Measurements from ENCODE around the gene RSPH4A. TPM values are rescaled to one million over a fixed set of nuclear protein-coding genes. Genes with fewer than 3 reads are reported as not detected.

RSPH4A gene
- total RNA-seq, 1 donor from 2014 or later, result 0.38 TPM

DNA sequence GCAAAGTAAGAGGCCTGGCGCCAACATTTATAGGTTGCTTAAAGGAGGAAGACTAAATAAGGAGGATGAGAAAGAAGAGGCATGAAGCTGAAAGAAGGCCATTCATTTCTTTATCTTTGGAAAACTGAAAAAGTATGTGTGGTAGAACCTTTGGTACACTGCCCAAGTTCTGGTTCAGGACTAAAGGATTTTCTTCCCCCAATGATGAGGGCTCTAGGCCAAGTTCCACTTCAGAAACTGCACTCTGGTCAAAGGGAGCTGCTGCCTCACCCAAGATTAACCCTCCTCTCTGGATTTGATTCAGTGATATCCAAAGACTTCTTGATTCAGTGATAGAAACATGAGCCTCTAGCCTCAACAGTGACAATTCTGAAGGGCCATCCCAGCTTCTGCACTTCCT lies 59.7 kb downstream of the RSPH4A start:
- Mint-ChIP-seq H3K36me3 (ENCODE audit: unreplicated experiment) (no peaks in the 10 kb centered on the region), H3K4me3 (ENCODE audit: unreplicated experiment) (no peak overlapping the region), H3K9me3 (ENCODE audit: unreplicated experiment) (no peaks in the 10 kb centered on the region), H3K4me1 (ENCODE audit: unreplicated experiment) (no peaks in the 10 kb centered on the region), H3K27ac (ENCODE audit: unreplicated experiment) (no peak overlapping the region), H3K27me3 (ENCODE audit: unreplicated experiment) (peaks cover 45% of the 10 kb centered on the region)
- TF ChIP-seq CTCF (IDR thresholded peaks at IDR 0.05), result no peak
- no peak for DNase-seq (ENCODE audit: extremely low spot score, unreplicated experiment)

GRCh38 chr6:116680880-116681672 lies 64.8 kb downstream of the RSPH4A start, which contains the start of gene KPNA5:
KPNA5 (plus strand) TSS chr6:116681211; CDS start chr6:116681335, 124 bp downstream.
- no peak for TF ChIP-seq CTCF (IDR thresholded peaks at IDR 0.05)
- no peaks in the 10 kb centered on the region for H3K9me3 Mint-ChIP-seq (ENCODE audit: unreplicated experiment)
- H3K4me1 Mint-ChIP-seq (ENCODE audit: unreplicated experiment), result peaks cover 13% of the 10 kb centered on the region

DNA sequence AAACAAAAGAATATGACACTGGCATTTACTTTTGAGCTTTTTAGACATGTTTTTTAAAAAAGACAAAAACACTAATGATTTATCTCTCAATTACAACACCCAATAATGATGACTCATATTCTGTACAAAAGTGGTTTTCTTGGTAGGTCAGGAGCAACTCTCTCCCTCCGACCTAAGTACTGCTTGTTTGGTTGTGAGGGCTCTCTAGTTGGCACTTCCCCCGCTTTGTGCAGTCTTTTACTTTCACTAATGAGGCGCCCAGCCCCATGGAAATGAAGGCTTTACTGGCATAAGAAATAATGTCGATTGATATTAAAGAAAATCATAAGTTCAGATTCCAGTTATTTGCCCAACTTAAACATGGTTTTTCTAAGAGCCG lies 66.0 kb downstream of the RSPH4A start:
- H3K27me3 Mint-ChIP-seq (ENCODE audit: unreplicated experiment), result no peaks in the 10 kb centered on the region
- peak overlapping the region; percentile 62 for H3K27ac Mint-ChIP-seq (ENCODE audit: unreplicated experiment)
- no peak for DNase-seq (ENCODE audit: extremely low spot score, unreplicated experiment)
- peaks cover 24% of the 10 kb centered on the region for H3K4me1 Mint-ChIP-seq (ENCODE audit: unreplicated experiment)
- H3K9me3 Mint-ChIP-seq (ENCODE audit: unreplicated experiment), result no peaks in the 10 kb centered on the region
- TF ChIP-seq CTCF (IDR thresholded peaks at IDR 0.05), result no peak
- peaks cover 6% of the 10 kb centered on the region for H3K36me3 Mint-ChIP-seq (ENCODE audit: unreplicated experiment)
- H3K4me3 Mint-ChIP-seq (ENCODE audit: unreplicated experiment), result peak overlapping the region; percentile 96

More at GRCh38 chr6:116680880-116681672, 64.8 kb downstream of the RSPH4A start, which contains the start of gene KPNA5:
- DNase-seq (ENCODE audit: extremely low spot score, unreplicated experiment), result peak; percentile 97
- peaks cover 6% of the 10 kb centered on the region for H3K27me3 Mint-ChIP-seq (ENCODE audit: unreplicated experiment)
- peak within 1 kb of the TSS; percentile 96 for H3K4me3 Mint-ChIP-seq (ENCODE audit: unreplicated experiment)
- peaks cover 6% of the 10 kb centered on the region for H3K36me3 Mint-ChIP-seq (ENCODE audit: unreplicated experiment)
- peak within 1 kb of the TSS; percentile 98 for H3K27ac Mint-ChIP-seq (ENCODE audit: unreplicated experiment)

Other genes with a start within 250 kb of the RSPH4A start
- gene DSE, start 245.5 kb upstream of the RSPH4A start, total RNA-seq, result 57.2 and 67.1 TPM in 2 replicates
- 0.94 and 1.3 TPM in 2 replicates for gene CALHM6, start 155.1 kb upstream of the RSPH4A start, total RNA-seq
- 4.9 and 5.6 TPM in 2 replicates for gene CALHM5, start 104.8 kb upstream of the RSPH4A start, total RNA-seq
- not detected in 2 replicates for gene TRAPPC3L, start 70.8 kb upstream of the RSPH4A start, total RNA-seq
- not detected in 2 replicates for gene CALHM4, start 62.7 kb upstream of the RSPH4A start, total RNA-seq
- gene RWDD1, start 45.0 kb upstream of the RSPH4A start, total RNA-seq, result 37.2 and 43.6 TPM in 2 replicates
- gene ZUP1, start 52.3 kb downstream of the RSPH4A start, total RNA-seq, result 9.4 and 10.0 TPM in 2 replicates
- 9.6 and 10.4 TPM in 2 replicates for gene KPNA5, start 64.7 kb downstream of the RSPH4A start, total RNA-seq
- gene FAM162B, start 149.2 kb downstream of the RSPH4A start, total RNA-seq, result not detected in 2 replicates
- not detected in 2 replicates for gene GPRC6A, start 212.6 kb downstream of the RSPH4A start, total RNA-seq

Data from osteocyte (in vitro differentiated cells).